Measurements from ENCODE around the gene DEFB123.
"Not testable (repeated sequence)": the region's sequence is repeated elsewhere in the genome, so short reads cannot be mapped to it uniquely, and the experiment has no call there.

Gene DEFB123

GRCh38 chr20:31414381-31414780 lies 26.1 kb upstream of the DEFB123 start:
- CTCF ChIA-PET = interaction anchor here (2.6 kb wide), 1 partner anchor 88 kb away, joined by 11 read pairs; no protein-coding TSS in a partner anchor
- POLR2A ChIA-PET = no interaction called here
- DNase-seq (ENCODE audit: extremely low spot score) = no peak
- no peak for TF ChIP-seq CTCF (IDR thresholded peaks at IDR 0.05; ENCODE audit: control extremely low read depth, extremely low read depth, low read depth, missing control alignments)

- TF ChIP-seq CTCF (IDR thresholded peaks at IDR 0.05; ENCODE audit: control extremely low read depth, extremely low read depth, low read depth, missing control alignments) = no peak
- ChIA-PET POLR2A (no interaction called here), CTCF (no interaction called here)
- no peak for DNase-seq (ENCODE audit: extremely low spot score)
These were observed 24.8 kb upstream of the DEFB123 start for GRCh38 chr20:31415653-31416052.

GRCh38 chr20:31418307-31418706 lies 22.1 kb upstream of the DEFB123 start:
- POLR2A ChIA-PET = no interaction called here
- DNase-seq (ENCODE audit: extremely low spot score) = no peak
- CTCF ChIA-PET = no interaction called here
- TF ChIP-seq CTCF (IDR thresholded peaks at IDR 0.05; ENCODE audit: control extremely low read depth, extremely low read depth, low read depth, missing control alignments) = no peak

- no peak for TF ChIP-seq CTCF (IDR thresholded peaks at IDR 0.05; ENCODE audit: control extremely low read depth, extremely low read depth, low read depth, missing control alignments)
- no peak for DNase-seq (ENCODE audit: extremely low spot score)
- ChIA-PET POLR2A (no interaction called here), CTCF (no interaction called here)
These were observed 14.6 kb upstream of the DEFB123 start for GRCh38 chr20:31425797-31426196.

- POLR2A ChIA-PET; CTCF ChIA-PET; DNase-seq (ENCODE audit: extremely low spot score): not testable (repeated sequence)
These were observed 13.4 kb upstream of the DEFB123 start for GRCh38 chr20:31426891-31427551.

GRCh38 chr20:31427576-31427975 lies 12.9 kb upstream of the DEFB123 start:
- POLR2A ChIA-PET; CTCF ChIA-PET; DNase-seq (ENCODE audit: extremely low spot score): not testable (repeated sequence)

GRCh38 chr20:31430568-31431115 lies 9.8 kb upstream of the DEFB123 start:
- ChIA-PET POLR2A (no interaction called here), CTCF (interaction anchor here (0.7 to 1.6 kb wide), 3 partner anchors 10 to 44 kb away, joined by 3 to 5 read pairs (median 3); partner anchors contain the start of gene DEFB123)
- DNase-seq (ENCODE audit: extremely low spot score) = no peak
- no peak for TF ChIP-seq CTCF (IDR thresholded peaks at IDR 0.05; ENCODE audit: control extremely low read depth, extremely low read depth, low read depth, missing control alignments)
